HG03196 (cell line): Measurements from ENCODE around the gene IRS2.

Experiments used
- ATAC-seq: cut with Tn5 transposase; IDR thresholded peaks from one replicate; pipeline ENCODE4 v1.9.1; 2021; ENCODE audit not compliant: unreplicated experiment

Gene IRS2

DNA sequence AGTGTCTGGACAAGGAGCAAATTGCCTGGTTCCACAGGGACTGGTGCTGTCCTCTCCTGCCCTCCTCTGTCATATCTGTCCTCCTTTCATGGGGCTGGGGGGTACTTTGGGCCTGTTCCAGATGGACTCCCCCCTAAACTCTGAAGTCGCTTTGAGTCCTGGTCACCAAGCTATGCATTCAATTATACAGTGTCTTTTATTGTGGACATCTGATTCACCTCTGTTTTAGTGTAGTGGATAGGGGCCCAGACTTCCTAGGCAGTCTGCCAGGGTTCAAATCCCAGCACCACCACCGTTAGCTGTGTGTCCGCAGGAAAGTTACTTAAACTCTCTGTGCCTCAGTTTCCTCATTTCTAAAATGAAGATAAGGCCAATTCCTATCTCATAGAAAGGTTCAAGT lies 21.0 kb upstream of the IRS2 start:
- ATAC-seq, result no peak

GRCh38 chr13:109804654-109805053 lies 18.3 kb upstream of the IRS2 start:
- no peak for ATAC-seq

DNA sequence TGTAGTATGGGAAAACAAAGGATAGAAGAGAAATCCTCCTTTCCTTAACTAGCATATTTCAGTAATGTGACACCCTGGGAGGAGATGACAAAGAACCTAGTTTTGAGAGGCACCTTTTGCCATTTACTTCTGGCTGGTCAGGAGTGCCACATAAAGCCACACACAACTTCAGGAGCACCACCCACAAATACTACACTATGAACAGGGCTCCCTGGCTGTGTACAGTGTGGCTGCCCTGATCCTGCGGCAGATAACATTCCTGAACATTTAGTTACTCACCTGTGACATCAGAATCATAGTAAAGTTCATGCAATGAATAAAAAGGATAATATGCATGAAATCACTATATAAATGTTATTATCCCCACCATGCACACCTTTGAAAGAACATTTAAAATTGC lies 17.4 kb upstream of the IRS2 start:
- no peak for ATAC-seq

GRCh38 chr13:109802936-109803335 lies 16.6 kb upstream of the IRS2 start:
- ATAC-seq, result no peak

DNA sequence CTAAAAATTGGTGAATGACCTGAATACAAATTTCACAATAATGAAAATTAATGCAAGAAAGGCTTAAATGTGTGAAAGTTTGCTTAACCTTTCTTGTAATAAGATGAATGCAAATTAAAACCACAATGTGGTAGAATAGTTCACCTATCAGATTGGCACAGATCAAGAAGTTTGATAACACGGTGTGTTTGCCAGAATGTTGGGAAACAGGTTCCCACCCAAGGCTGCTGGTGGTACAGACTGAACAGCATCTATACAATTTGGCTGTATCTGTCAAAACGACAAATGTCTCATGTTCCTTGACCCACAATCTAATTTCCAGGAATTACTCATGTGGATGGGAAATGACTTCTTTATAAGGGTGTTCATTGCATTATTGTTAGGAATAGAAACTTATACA lies 8.6 kb upstream of the IRS2 start:
- no peak for ATAC-seq

GRCh38 chr13:109794095-109794494 lies 7.7 kb upstream of the IRS2 start:
- no peak for ATAC-seq

- no peak for ATAC-seq
Measured at GRCh38 chr13:109792416-109793059, 6.2 kb upstream of the IRS2 start.

DNA sequence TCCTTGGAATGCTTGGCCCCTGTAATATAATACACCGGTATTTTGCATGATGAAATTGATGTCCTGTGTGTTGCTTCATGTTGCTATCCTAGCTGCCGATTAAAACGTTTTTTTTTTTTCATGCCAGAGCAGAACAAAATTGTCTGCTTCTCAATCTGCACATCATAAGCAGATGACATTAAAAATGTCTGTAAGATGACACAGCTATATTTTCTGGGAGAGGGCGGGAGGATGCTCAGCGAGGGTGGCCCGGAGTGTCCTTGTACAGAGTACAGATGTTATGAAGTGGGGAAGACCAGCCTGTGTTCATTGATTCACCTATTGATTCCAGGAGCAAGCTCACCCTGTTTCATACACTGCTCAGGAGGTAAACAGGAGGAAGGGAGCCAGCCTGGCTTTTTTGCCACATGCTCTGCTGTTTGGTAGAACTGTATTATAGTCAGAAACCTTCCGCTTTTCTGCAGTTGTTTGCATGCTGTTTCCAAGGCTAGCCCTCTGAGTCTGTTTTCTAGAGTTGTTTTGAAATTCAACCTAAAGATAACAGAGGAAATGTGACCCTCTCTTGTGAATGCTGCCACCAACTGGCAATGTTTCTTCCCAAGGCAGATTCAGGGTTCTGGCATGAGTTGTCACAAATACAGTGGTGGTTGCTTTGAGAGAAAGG lies 4.7 kb upstream of the IRS2 start:
- no peak for ATAC-seq

DNA sequence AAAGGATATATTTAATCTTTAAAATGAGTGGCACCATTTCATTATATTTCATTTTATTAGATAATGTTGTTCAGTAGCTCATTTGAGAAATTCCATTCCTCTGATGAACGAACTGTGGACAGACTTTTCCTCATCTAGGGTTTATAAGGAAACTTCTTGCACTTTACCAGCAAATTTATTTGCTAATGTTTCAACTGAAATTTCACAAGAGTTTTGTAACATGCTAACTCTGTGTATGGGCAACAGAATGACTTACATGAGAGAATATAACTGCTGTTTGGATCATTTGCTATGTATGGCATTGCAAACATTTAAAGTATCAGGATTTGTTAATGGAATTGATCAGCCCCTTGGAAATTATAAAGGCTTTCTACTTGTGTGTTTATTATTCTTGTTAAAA lies 3.7 kb upstream of the IRS2 start:
- no peak for ATAC-seq

GRCh38 chr13:109789262-109789661 lies 2.9 kb upstream of the IRS2 start:
- no peak for ATAC-seq

- ATAC-seq, result no peak
Measured at GRCh38 chr13:109788372-109789111, 2.2 kb upstream of the IRS2 start.

DNA sequence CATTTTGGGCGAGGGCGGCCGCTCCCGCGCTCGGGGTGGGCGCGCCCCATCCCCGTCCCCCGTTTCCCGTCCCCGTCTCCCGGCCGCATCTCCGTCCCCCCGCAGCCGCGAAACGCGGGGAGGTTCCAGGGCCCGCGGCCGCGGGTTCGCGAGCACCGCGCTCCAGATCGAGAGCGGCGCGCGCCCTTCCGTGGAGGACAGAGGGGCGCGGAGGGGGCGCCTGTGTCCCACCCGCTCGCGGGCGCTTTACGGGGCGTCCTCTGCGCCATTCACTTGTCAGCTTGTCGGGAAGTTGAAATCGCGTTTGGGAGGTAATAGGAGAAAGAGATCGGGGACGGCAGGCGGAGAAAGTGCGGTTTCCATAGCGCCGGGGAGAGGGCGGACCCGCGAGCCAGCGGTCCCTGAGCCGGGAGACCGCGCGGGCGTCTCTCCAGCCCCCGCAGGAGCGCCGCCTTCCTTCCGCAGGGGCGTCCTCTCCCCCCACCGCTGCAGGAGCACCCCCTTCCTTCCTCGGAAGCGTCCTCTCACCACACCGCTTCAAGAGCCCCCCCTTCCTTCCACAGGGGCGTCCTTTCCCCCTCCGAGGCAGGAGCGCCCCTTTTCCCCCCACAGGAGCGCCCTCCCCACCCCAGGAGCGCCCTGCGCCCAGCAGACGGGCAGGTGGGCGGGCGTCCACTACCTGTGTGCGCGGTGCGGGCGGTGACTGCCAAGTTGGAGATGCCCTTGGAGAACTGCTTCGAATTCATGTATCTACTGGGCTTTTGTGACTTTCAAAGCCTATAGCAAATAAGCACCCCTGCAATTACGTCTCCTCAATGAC lies 962 bp upstream of the IRS2 start:
- peak; percentile 6 for ATAC-seq

- peak; percentile 15 for ATAC-seq
Measured at GRCh38 chr13:109785892-109786450, 412 bp downstream of the IRS2 start.

- peak; percentile 0 for ATAC-seq
Measured at GRCh38 chr13:109785141-109785891, 1.1 kb downstream of the IRS2 start.

- ATAC-seq, result no peak
Measured at GRCh38 chr13:109784590-109785140, 1.7 kb downstream of the IRS2 start.

GRCh38 chr13:109783815-109784589 lies 2.4 kb downstream of the IRS2 start:
- ATAC-seq, result no peak

DNA sequence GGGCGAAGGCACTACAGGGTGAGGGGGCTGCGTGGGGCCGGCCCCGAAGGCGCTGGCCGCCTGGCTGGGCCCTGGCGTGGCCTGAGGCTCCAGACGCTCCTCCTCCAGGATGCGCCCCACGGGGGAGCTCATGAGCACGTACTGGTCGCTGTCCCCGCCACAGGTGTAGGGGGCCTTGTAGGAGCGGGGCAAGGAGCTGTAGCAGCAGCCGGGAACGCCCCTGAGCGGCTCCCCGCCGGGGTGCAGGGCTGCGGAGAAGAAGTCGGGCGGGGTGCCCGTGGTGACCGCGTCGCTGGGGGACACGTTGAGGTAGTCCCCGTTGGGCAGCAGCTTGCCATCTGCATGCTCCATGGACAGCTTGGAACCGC lies 3.0 kb downstream of the IRS2 start:
- ATAC-seq, result no peak

GRCh38 chr13:109782823-109783431 lies 3.5 kb downstream of the IRS2 start:
- no peak for ATAC-seq
